ENCODE results near the gene SDHB.

Gene SDHB

DNA sequence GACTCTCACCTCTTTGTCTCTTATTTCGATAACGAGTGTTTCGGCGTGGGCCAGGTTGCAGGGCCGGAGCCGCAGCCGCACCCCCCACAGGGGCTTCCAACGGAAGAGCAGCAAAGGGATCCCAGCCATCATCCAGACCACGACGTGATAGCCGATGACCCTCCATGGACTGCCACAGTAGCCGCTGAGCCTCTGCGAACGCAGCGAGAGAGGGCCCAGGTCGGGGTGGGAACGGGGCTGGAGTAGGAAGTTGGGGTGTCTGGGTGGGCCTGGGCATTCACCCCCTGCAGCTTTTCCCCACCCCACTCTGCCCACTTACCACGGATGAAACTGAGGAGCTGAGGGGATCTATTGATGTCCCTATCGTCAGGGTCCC is 48.5 kb downstream of the SDHB start:
- in situ Hi-C loops (cut with HindIII; ENCODE audit: low sequenced_read_pairs) = no loop called here
- TF ChIP-seq, protein P1, sequence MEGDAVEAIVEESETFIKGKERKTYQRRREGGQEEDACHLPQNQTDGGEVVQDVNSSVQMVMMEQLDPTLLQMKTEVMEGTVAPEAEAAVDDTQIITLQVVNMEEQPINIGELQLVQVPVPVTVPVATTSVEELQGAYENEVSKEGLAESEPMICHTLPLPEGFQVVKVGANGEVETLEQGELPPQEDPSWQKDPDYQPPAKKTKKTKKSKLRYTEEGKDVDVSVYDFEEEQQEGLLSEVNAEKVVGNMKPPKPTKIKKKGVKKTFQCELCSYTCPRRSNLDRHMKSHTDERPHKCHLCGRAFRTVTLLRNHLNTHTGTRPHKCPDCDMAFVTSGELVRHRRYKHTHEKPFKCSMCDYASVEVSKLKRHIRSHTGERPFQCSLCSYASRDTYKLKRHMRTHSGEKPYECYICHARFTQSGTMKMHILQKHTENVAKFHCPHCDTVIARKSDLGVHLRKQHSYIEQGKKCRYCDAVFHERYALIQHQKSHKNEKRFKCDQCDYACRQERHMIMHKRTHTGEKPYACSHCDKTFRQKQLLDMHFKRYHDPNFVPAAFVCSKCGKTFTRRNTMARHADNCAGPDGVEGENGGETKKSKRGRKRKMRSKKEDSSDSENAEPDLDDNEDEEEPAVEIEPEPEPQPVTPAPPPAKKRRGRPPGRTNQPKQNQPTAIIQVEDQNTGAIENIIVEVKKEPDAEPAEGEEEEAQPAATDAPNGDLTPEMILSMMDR (IDR thresholded peaks at IDR 0.05; ENCODE audit: low read depth, low read length) = no peak
- no peak for DNase-seq (ENCODE audit: low read depth, low spot score)
- H3K4me3 ChIP-seq (ENCODE audit: low read depth, low read length) = no peak overlapping the region

DNA sequence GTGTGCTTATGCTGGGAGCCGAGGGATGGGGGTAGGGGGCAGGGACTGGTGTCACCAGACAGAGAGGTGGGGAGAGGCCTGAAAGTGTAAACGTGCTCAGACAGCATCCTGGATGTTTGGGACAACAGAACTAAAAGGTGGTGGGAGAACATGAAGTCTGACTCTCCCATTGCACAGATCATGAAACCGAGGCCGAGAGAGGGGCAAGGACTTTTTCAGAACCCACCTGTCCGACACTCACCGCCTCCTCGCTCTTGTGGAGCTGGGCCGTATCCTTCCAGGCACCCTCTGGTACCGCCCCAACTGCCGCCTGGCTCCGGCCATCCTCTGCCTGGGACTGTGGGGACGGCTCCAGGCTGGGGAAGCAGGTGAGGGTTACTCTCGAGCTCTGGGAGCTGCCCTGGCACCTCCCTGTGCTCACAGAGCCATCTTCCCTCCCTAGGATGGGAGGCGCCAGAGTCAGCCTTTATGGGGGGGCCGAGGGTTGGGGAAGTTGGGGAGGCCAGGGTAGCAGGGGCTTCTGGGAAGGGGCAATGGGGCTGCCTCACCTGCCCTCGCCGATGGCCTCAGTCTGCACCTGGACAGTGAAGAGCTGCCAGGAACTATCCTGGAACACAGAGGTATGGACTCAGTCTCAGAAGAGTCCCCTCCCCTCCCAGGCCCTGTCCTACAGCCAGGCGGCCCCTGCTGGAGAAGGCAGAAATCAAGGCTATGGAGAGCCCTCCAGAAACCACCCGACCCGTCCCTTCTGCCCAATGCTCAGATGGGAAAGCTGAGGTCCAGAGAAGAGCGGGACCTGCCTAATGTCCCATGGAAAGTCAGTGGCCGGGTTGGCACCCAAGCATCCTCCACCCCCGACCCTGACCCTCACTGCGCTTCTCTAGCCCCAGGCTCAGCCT is 49.1 kb downstream of the SDHB start:
- no peak for DNase-seq (ENCODE audit: low read depth, low spot score)
- H3K4me3 ChIP-seq (ENCODE audit: low read depth, low read length) = no peak overlapping the region
- TF ChIP-seq, protein P1 (IDR thresholded peaks at IDR 0.05; ENCODE audit: low read depth, low read length) = peak; percentile 32
- in situ Hi-C loops (cut with HindIII; ENCODE audit: low sequenced_read_pairs) = no loop called here

DNA sequence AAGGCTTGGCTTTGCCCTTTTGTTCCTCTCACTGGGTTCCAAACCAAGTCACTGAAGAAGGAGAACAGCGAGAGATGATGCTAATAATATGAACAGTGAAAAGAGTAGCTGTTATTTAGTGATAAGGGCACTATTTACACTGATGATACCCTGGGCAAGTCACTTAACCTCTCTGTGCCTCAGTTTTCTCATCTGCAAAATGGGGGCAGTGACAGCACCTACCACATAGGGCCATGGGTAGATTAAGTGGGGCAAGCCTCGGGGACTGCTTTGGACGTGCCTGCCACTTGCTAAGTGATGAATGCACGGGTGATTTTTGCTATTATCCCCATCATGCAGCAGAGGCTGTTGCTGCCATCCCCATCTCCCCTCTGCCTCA is 51.3 kb downstream of the SDHB start:
- no peak for DNase-seq (ENCODE audit: low read depth, low spot score)
- in situ Hi-C loops (cut with HindIII; ENCODE audit: low sequenced_read_pairs) = no loop called here
- H3K4me3 ChIP-seq (ENCODE audit: low read depth, low read length) = no peak overlapping the region
- TF ChIP-seq, protein P1 (IDR thresholded peaks at IDR 0.05; ENCODE audit: low read depth, low read length) = no peak

DNA sequence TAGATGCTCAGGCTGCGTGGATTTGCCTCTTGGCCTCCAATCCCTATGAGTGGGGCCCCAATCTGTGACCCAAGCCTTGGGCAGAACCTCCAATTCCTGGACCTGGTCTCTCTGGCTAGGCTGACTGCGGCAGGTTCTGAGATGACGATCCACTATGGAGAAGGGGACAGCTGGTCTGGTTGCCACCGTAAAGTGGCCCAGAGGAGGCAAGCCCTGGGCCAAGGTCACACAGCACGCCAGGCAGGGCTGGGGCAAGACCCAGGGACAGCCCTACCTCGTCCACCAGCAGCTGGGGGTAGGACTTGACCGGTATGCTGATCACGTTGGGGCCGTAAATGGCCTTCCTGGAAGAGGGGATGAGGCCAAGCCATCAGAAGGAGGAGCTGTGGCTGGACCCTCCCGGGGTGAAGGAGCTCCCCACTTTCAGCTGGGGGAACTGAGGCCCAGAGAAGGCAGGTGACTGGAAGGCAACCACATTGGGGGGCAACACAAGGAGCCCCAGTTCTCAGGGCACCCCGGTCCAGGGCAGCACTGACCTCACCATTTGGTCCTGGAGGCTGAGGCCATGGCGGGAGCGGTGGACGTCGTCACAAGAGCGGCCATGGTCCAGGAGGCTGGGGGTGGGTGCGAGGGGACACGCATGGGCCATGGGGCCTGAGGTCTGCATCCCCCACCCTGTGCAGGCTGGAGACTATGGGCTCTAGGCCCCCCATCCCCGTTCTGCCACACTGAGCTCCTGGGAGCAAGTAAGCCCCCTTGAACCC is 51.9 kb downstream of the SDHB start:
- TF ChIP-seq, protein P1 (IDR thresholded peaks at IDR 0.05; ENCODE audit: low read depth, low read length) = no peak
- in situ Hi-C loops (cut with HindIII; ENCODE audit: low sequenced_read_pairs) = no loop called here
- no peak overlapping the region for H3K4me3 ChIP-seq (ENCODE audit: low read depth, low read length)

DNA sequence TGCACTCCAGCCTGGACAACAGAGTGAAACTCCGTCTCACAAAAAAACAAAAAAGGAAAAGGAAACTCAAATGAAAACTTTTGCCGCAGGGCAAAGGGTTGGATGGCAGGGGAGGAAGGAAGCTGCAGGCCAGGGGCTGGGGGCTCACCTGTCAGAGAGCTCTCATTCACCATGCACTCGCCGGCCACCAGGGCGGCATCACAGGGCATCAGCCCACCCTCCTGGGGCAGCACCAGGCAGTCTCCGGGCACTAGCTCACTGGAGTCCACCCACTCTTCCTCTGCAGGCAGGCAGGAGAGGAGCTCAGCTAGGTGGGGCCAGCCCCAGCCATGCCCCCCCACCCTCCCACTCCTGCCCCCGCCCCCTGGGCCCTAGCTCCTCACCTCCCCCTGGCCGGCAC is 54.0 kb downstream of the SDHB start:
- H3K4me3 ChIP-seq (ENCODE audit: low read depth, low read length) = no peak overlapping the region
- TF ChIP-seq, protein P1 (IDR thresholded peaks at IDR 0.05; ENCODE audit: low read depth, low read length) = no peak
- in situ Hi-C loops (cut with HindIII; ENCODE audit: low sequenced_read_pairs) = no loop called here
- no peak for DNase-seq (ENCODE audit: low read depth, low spot score)

More for the DNA sequence above, 51.9 kb downstream of the SDHB start:
- DNase-seq (ENCODE audit: low read depth, low spot score) = no peak

DNA sequence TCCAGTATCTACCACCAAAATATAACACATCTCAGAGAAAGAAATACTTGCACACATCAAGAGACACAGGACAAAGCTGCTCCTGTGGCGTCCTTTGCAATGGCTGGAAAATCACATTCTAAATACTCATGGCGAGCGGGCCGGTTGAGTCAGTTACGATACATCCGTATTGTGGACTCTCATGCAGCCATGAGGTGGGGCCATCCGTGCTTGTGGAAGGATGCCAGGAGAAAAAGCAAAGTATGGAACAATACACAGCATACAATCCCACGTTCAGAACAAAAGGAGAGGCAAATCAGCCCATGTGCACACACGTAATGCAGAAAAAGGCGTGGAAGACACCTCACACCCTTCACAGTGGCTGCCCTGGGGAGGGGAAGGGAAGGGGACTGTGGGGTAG is 55.2 kb downstream of the SDHB start:
- TF ChIP-seq, protein P1 (IDR thresholded peaks at IDR 0.05; ENCODE audit: low read depth, low read length) = no peak
- DNase-seq (ENCODE audit: low read depth, low spot score) = peak; percentile 44
- in situ Hi-C loops (cut with HindIII; ENCODE audit: low sequenced_read_pairs) = no loop called here
- no peak overlapping the region for H3K4me3 ChIP-seq (ENCODE audit: low read depth, low read length)
